GM12878 (cell line): ENCODE data around the gene CYB5B. TPM values are rescaled to one million over a fixed set of nuclear protein-coding genes. Genes with fewer than 3 reads are reported as not detected.

Experiments
- ATAC-seq: fragments of 200-7000 bp; cut with Tn5 transposase; 3 replicates; pipeline ENCODE4 v1.9.1; 2020; ENCODE audit warnings: mild to moderate bottlenecking, moderate library complexity
- BruUV-seq: library from RNA; stranded (reverse); fragments of 400-500 nt; replicated peaks from 2 replicates; lab custom pipeline; 2021; lab: Mats Ljungman, UMichigan
- CTCF ChIA-PET: fragments of 300-600 bp; sonication (Branson Sonifier 250); formaldehyde crosslinking; extraction: SDS; loops from one replicate; lab custom pipeline; 2021; ENCODE audit warnings: inconsistent platforms; lab: Yijun Ruan, JAX
- POLR2A ChIA-PET: fragments of 350-600 bp; formaldehyde crosslinking; extraction: SDS; loops from one replicate; lab custom pipeline; 2021; ENCODE audit warnings: inconsistent platforms; lab: Charles Lee
- RAD21 ChIA-PET: fragments of 300-600 bp; sonication (Branson Sonifier 250); formaldehyde crosslinking; loops from one replicate; lab custom pipeline; 2023; ENCODE audit warnings: antibody characterized with exemption; ENCODE audit not compliant: unreplicated experiment; lab: Charles Lee
- SMC1A ChIA-PET: fragments of 300-600 bp; sonication (Branson Sonifier 250); formaldehyde crosslinking; loops from one replicate; lab custom pipeline; 2023; ENCODE audit not compliant: unreplicated experiment, uncharacterized antibody; lab: Charles Lee
- DNase-seq: peaks from one replicate; pipeline ENCODE4 v3.0.0-alpha.2; 2011; ENCODE audit warnings: low read depth, low spot score
- FAIRE-seq: peaks from 3 replicates; lab custom pipeline; 2011; peaks lifted over from hg19 to GRCh38; lab: Jason Lieb, UNC
- H2AFZ ChIP-seq: 2 replicates; pipeline ENCODE4 v1.6.0; 2011; ENCODE audit warnings: low read depth, low read length, control low read depth; ENCODE audit not compliant: control insufficient read depth
- H3K27ac ChIP-seq: 2 replicates; pipeline ENCODE4 v1.5.1; 2011; ENCODE audit warnings: control low read depth; ENCODE audit not compliant: control insufficient read depth, insufficient read depth
- H3K27me3 ChIP-seq, 2 experiments: replicated peaks in 1 of 2; 2 replicates each; pipeline versions ENCODE4 v1.6.0 to v1.6.1; 2011; ENCODE audit warnings: low read length in 1 of 2; ENCODE audit not compliant: control insufficient read depth in 2 of 2, insufficient read depth in 2 of 2
- H3K36me3 ChIP-seq, 2 experiments: 2 replicates each; pipeline ENCODE4 v1.5.1; 2011; ENCODE audit warnings: low read length in 1 of 2; ENCODE audit not compliant: control insufficient read depth in 2 of 2, insufficient read depth in 2 of 2
- H3K4me1 ChIP-seq: 2 replicates; pipeline ENCODE4 v1.6.1; 2011; ENCODE audit warnings: mild to moderate bottlenecking, low read length, moderate library complexity, mixed read lengths; ENCODE audit not compliant: control insufficient read depth, insufficient read depth
- H3K4me2 ChIP-seq: 2 replicates; pipeline ENCODE4 v1.6.0; 2011; ENCODE audit warnings: control low read depth; ENCODE audit not compliant: control insufficient read depth, insufficient read depth
- H3K4me3 ChIP-seq: fragments of 200-600 bp; sonication (generic); 2 replicates; pipeline ENCODE4 v1.5.1; 2016
- H3K79me2 ChIP-seq: 2 replicates; pipeline ENCODE4 v1.6.0; 2011; ENCODE audit warnings: low read length; ENCODE audit not compliant: control insufficient read depth, insufficient read depth
- H3K9ac ChIP-seq: 2 replicates; pipeline ENCODE4 v1.8.0; 2011; ENCODE audit warnings: low read length, control low read depth, mixed read lengths; ENCODE audit not compliant: control insufficient read depth, insufficient read depth
- H3K9me3 ChIP-seq: replicated peaks from 3 replicates; pipeline ENCODE4 v1.5.1; 2011; ENCODE audit warnings: mild to moderate bottlenecking, low read length; ENCODE audit not compliant: control insufficient read depth, insufficient read depth
- H4K20me1 ChIP-seq: 2 replicates; pipeline ENCODE4 v1.6.0; 2011; ENCODE audit not compliant: control insufficient read depth, insufficient read depth
- CBX5 ChIP-seq: sonication (generic); IDR thresholded peaks from 2 replicates; pipeline ENCODE4 v1.6.1; 2016; ENCODE audit warnings: low read depth, moderate library complexity, mild to moderate bottlenecking, inconsistent platforms
- CHD1 ChIP-seq: IDR thresholded peaks from 2 replicates; pipeline ENCODE4 v1.6.1; 2012; ENCODE audit warnings: low read depth, low read length, improper control_type of control experiment
- CREM ChIP-seq: IDR thresholded peaks from 2 replicates; pipeline ENCODE4 v1.6.1; 2014; ENCODE audit warnings: antibody characterized with exemption, low read depth
- EGR1 ChIP-seq, 2 experiments: IDR thresholded peaks; 1 replicate in 1 of 2; 2 replicates in 1 of 2; pipeline ENCODE4 v1.6.1; 2011 to 2012; ENCODE audit warnings: low read depth in 2 of 2, low read length in 2 of 2, borderline replicate concordance in 1 of 2, mild to moderate bottlenecking in 1 of 2, moderate library complexity in 1 of 2
- ESRRA ChIP-seq: IDR thresholded peaks from 2 replicates; pipeline ENCODE4 v1.6.1; 2012; ENCODE audit warnings: mild to moderate bottlenecking, low read length, improper control_type of control experiment
- GATAD2B ChIP-seq: fragments of 450-650 bp; conservative IDR thresholded peaks from 2 replicates; pipeline ENCODE4 v1.6.1; 2017; ENCODE audit warnings: low read depth, mild to moderate bottlenecking, moderate library complexity
- HDAC6 ChIP-seq: fragments of 200-600 bp; sonication (generic); IDR thresholded peaks from one replicate; pipeline ENCODE4 v1.8.0; 2017; ENCODE audit warnings: antibody characterized with exemption; ENCODE audit not compliant: unreplicated experiment
- HDGF ChIP-seq: fragments of 450-650 bp; IDR thresholded peaks from 2 replicates; pipeline ENCODE4 v1.6.1; 2016; ENCODE audit warnings: antibody characterized with exemption
- KLF5 ChIP-seq: fragments of 450-650 bp; IDR thresholded peaks from 2 replicates; pipeline ENCODE4 v1.6.1; 2014; ENCODE audit warnings: mild to moderate bottlenecking; ENCODE audit not compliant: partially characterized antibody
- NR2C1 ChIP-seq: fragments of 450-650 bp; IDR thresholded peaks from 2 replicates; pipeline ENCODE4 v1.6.1; 2017; ENCODE audit warnings: antibody characterized with exemption, mild to moderate bottlenecking, moderate library complexity
- PML ChIP-seq: IDR thresholded peaks from 2 replicates; pipeline ENCODE4 v1.6.1; 2012; ENCODE audit warnings: low read length, inconsistent platforms
- RCOR1 ChIP-seq: conservative IDR thresholded peaks from 2 replicates; pipeline ENCODE4 v1.6.1; 2012; ENCODE audit warnings: low read depth, low read length, improper control_type of control experiment
- SIN3A ChIP-seq: IDR thresholded peaks from 2 replicates; pipeline ENCODE4 v1.6.1; 2012; ENCODE audit warnings: low read depth, low read length, improper control_type of control experiment
- SMAD5 ChIP-seq: IDR thresholded peaks from 2 replicates; pipeline ENCODE4 v1.6.1; 2016; ENCODE audit warnings: antibody characterized with exemption, low read depth
- SMC3 ChIP-seq: IDR thresholded peaks from 2 replicates; pipeline ENCODE4 v1.6.1; 2011; ENCODE audit warnings: low read length, improper control_type of control experiment, borderline replicate concordance
- YBX1 ChIP-seq: fragments of 450-650 bp; IDR thresholded peaks from 2 replicates; pipeline ENCODE4 v1.6.1; 2016; ENCODE audit warnings: antibody characterized with exemption
- ZSCAN29 ChIP-seq: fragments of 450-650 bp; IDR thresholded peaks from 2 replicates; pipeline ENCODE4 v1.6.1; 2017; ENCODE audit warnings: mild to moderate bottlenecking, moderate library complexity
- WGBS: methylation state at CpG from one replicate; pipeline ENCODE4 v1.1.6; 2016; ENCODE audit warnings: low lambda C conversion rate; ENCODE audit not compliant: insufficient replicate concordance, insufficient coverage; ENCODE audit errors: missing lambda C conversion rate; 5-methylcytosine and 5-hydroxymethylcytosine counted together
- in situ Hi-C: fragments of 300-500 bp; cut with MboI; formaldehyde crosslinking; loops from 9 replicates; pipeline ENCODE4 v1.14.3; 2018; ENCODE audit warnings: mixed read lengths
- intact Hi-C: fragments of 100-400 bp; cut with micrococcal nuclease; formaldehyde crosslinking; loops from one replicate; pipeline ENCODE4 v1.14.2; 2022; ENCODE audit not compliant: unreplicated experiment
- polyA plus RNA-seq, 11 experiments: library from polyadenylated mRNA; depleted of rRNA in 4 of 11; unstranded in 6 of 11; stranded (reverse) in 5 of 11; fragments of >200 nt; fragmentation: Nextera tagmentation in 4 of 11; fragmentation: Illumina TruSeq in 1 of 11; extraction: Ambion mirVana in 4 of 11; extraction: Trizol in 1 of 11; gene quantifications; 1 replicate in 1 of 11; 2 replicates in 10 of 11; pipeline versions ENCODE4 v1.2.1 to v1.2.3, GENCODE V29; 2011 to 2016; ENCODE audit warnings: inconsistent platforms in 2 of 11, missing spikeins in 2 of 11, low read depth in 1 of 11
- total RNA-seq, 4 experiments: library from RNA; depleted of rRNA in 3 of 4; stranded (reverse); fragments of >200 nt in 3 of 4; fragmentation: Illumina TruSeq in 1 of 4; extraction: Trizol in 1 of 4; gene quantifications; 2 replicates each; pipeline versions ENCODE4 v1.2.1 to v1.2.3, GENCODE V29; 2013 to 2021
- TF ChIP-seq, protein P1 (sequence below): fragments of 450-650 bp; IDR thresholded peaks from 2 replicates; pipeline ENCODE4 v1.6.1; 2018; ENCODE audit warnings: mild to moderate bottlenecking, low read depth, moderate library complexity; ENCODE audit not compliant: partially characterized antibody

Gene CYB5B
- total and polyA plus RNA-seq, 10 of the 15 experiments (the other 5 are each of a cell fraction or from before 2014, with no cell fraction given) = 145 to 305 (median 179) TPM

DNA sequence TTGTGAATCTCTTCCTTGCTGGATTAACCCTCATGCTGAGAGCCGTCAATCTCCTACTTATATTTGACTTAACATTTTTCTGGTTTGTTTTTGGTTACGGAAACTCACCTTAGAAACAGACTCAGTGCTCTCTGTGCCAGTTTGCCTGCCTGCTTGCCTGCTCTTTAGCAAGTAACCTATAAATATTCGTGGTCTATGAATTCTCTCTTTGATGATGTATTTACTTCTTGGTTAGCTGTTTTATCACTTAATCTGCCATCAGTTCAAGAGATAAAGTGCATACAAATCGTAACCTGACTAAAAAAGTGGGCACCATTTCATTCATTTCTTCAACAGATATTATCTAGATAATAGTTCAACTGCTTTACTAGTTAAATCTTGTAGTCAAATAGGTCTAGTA lies 26.7 kb downstream of the CYB5B start:
- Histone ChIP-seq H3K4me2 (no peak overlapping the region), H3K27ac (no peak overlapping the region), H3K9ac (no peak overlapping the region), H3K79me2 (peaks cover 12% of the 10 kb centered on the region), H3K27me3 (no peaks in the 10 kb centered on the region), H3K4me3 (no peak overlapping the region), H3K36me3 (peaks cover 3 to 18% of the 10 kb centered on the region in 2 experiments; a peak in 3 of 4 replicates), H2AFZ (no peak overlapping the region), H4K20me1 (no peaks in the 10 kb centered on the region), H3K4me1 (no peaks in the 10 kb centered on the region), H3K9me3 (no peaks in the 10 kb centered on the region)
- TF ChIP-seq ESRRA = no peak
- no peak for TF ChIP-seq CHD1
- TF ChIP-seq NR2C1 = no peak
- TF ChIP-seq SIN3A = no peak
- TF ChIP-seq YBX1 = no peak
- no peak for TF ChIP-seq RCOR1
- ATAC-seq (no peak), DNase-seq (no peak), FAIRE-seq (no peak)
- ChIA-PET CTCF (no interaction called here), RAD21 (no interaction called here), POLR2A (no interaction called here), SMC1A (interaction anchor here (1.4 kb wide), 1 partner anchor 55 kb away, joined by 3 read pairs; no protein-coding TSS in a partner anchor)
- in situ Hi-C loops = no loop called here
- intact Hi-C loops = no loop called here
- BruUV-seq = no TSS peak
- 83% methylated on average over 4 of the region's 4 CpGs for WGBS

DNA sequence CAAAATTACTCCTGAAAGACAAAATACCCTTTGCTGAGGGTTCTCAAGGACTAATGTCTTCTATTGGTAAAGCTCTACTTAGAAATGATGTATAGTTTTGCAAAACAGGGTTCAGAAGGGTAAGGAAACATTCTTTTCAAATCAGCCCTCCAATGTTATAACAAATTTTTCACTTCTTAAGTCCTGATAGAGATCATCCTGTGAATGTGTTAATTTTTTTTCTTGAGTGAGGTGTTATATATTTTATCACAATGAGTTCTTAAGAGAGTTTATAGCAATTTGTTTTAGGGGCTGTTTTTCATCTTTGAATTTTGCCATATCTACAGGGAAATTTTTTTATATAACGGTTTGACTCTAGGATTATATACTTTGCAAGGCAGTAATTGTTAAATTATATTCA lies 29.5 kb downstream of the CYB5B start:
- in situ Hi-C loops = no loop called here
- TF ChIP-seq SMC3 = no peak
- no peak for TF ChIP-seq CREM
- TF ChIP-seq CBX5 = no peak
- no peak for TF ChIP-seq HDGF
- TF ChIP-seq, protein P1, sequence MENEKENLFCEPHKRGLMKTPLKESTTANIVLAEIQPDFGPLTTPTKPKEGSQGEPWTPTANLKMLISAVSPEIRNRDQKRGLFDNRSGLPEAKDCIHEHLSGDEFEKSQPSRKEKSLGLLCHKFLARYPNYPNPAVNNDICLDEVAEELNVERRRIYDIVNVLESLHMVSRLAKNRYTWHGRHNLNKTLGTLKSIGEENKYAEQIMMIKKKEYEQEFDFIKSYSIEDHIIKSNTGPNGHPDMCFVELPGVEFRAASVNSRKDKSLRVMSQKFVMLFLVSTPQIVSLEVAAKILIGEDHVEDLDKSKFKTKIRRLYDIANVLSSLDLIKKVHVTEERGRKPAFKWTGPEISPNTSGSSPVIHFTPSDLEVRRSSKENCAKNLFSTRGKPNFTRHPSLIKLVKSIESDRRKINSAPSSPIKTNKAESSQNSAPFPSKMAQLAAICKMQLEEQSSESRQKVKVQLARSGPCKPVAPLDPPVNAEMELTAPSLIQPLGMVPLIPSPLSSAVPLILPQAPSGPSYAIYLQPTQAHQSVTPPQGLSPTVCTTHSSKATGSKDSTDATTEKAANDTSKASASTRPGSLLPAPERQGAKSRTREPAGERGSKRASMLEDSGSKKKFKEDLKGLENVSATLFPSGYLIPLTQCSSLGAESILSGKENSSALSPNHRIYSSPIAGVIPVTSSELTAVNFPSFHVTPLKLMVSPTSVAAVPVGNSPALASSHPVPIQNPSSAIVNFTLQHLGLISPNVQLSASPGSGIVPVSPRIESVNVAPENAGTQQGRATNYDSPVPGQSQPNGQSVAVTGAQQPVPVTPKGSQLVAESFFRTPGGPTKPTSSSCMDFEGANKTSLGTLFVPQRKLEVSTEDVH = no peak
- no peak for TF ChIP-seq KLF5
- TF ChIP-seq ZSCAN29 = no peak
- no peak for TF ChIP-seq EGR1 (IDR thresholded peaks at IDR 0.05; ENCODE audit: borderline replicate concordance in 1 of 2, low read depth in 2 of 2, low read length in 2 of 2)
- no peak for TF ChIP-seq PML
- TF ChIP-seq GATAD2B = no peak
- TF ChIP-seq SMAD5 = no peak
- no peak for TF ChIP-seq HDAC6

More for the DNA sequence above, 29.5 kb downstream of the CYB5B start:
- ChIA-PET POLR2A (interaction anchor here (1.2 kb wide), 1 partner anchor 8 kb away, joined by 4 read pairs; no protein-coding TSS in a partner anchor), SMC1A (interaction anchor here (0.9 to 3.0 kb wide), 6 partner anchors 10 to 199 kb away, joined by 3 to 14 read pairs (median 4); no protein-coding TSS in a partner anchor), RAD21 (interaction anchor here (1.1 kb wide), 1 partner anchor 15 kb away, joined by 3 read pairs; no protein-coding TSS in a partner anchor), CTCF (interaction anchor here (1.4 to 3.1 kb wide), 2 partner anchors 11 to 27 kb away, joined by 3 to 18 read pairs; no protein-coding TSS in a partner anchor)
- H3K27me3 ChIP-seq = no peaks in the 10 kb centered on the region
- ATAC-seq (no peak), DNase-seq (no peak), FAIRE-seq (no peak)
- peaks cover 0 to 12% of the 10 kb centered on the region in 2 experiments; a peak in 3 of 4 replicates for H3K36me3 ChIP-seq
- BruUV-seq = no TSS peak
- no peak overlapping the region for H2AFZ ChIP-seq
- no peak overlapping the region for H3K4me2 ChIP-seq
- 100% methylated on average over 1 of the region's 1 CpG for WGBS
- H3K9ac ChIP-seq = no peak overlapping the region
- intact Hi-C loops = no loop called here
- H4K20me1 ChIP-seq = no peaks in the 10 kb centered on the region
- no peaks in the 10 kb centered on the region; the same call in 1 of the 2 replicates for H3K79me2 ChIP-seq
- no peak overlapping the region for H3K4me3 ChIP-seq
- H3K9me3 ChIP-seq = no peaks in the 10 kb centered on the region
- H3K4me1 ChIP-seq = no peaks in the 10 kb centered on the region
- H3K27ac ChIP-seq = no peak overlapping the region
